HCT116 (cell line): Measurements from ENCODE around the gene KIFAP3. TPM values are rescaled to one million over a fixed set of nuclear protein-coding genes. Genes with fewer than 3 reads are reported as not detected.

Experiments used
- ATAC-seq: fragments of 200-7000 bp; cut with Tn5 transposase; 2 replicates; pipeline ENCODE4 v1.9.1; 2020; ENCODE audit warnings: mild to moderate bottlenecking, moderate library complexity
- BruUV-seq: library from RNA; stranded (reverse); fragments of 400-500 nt; replicated peaks from 2 replicates; lab custom pipeline; 2021; lab: Mats Ljungman, UMichigan
- CTCF ChIA-PET: fragments of 300-600 bp; sonication (Branson Sonifier 250); formaldehyde crosslinking; loops from one replicate; lab custom pipeline; 2021; ENCODE audit warnings: antibody characterized with exemption; lab: Charles Lee
- POLR2A ChIA-PET: fragments of 300-600, 350-600 bp; sonication (Branson Sonifier 250); formaldehyde crosslinking; loops from one replicate; lab custom pipeline; 2021; ENCODE audit warnings: antibody characterized with exemption; lab: Charles Lee
- RAD21 ChIA-PET, 2 experiments: fragments of 300-600 bp; sonication (Branson Sonifier 250); formaldehyde crosslinking; loops; one replicate each; lab custom pipeline; 2023; ENCODE audit warnings: low total read pairs in 2 of 2; ENCODE audit not compliant: uncharacterized antibody in 2 of 2, unreplicated experiment in 2 of 2, low non-redundant PET in 1 of 2; lab: Charles Lee
- DNase-seq: peaks from one replicate; pipeline ENCODE4 v3.0.0-alpha.2; 2010; ENCODE audit warnings: low read depth, low spot score
- H2AFZ ChIP-seq: fragments of 200-600 bp; shearing (Covaris generic), sonication (generic); 2 replicates; pipeline ENCODE4 v1.6.1; 2017; ENCODE audit warnings: low read depth, mixed run types, mixed read lengths, antibody characterized with exemption, low read length; ENCODE audit not compliant: poor library complexity, severe bottlenecking
- H3K27ac ChIP-seq: 2 replicates; pipeline ENCODE4 v1.5.1; 2012; ENCODE audit warnings: low read depth, low read length
- H3K27me3 ChIP-seq: fragments of 200-600 bp; sonication (generic); 2 replicates; pipeline ENCODE4 v1.6.1; 2016; ENCODE audit warnings: mixed run types, low read length, mixed read lengths; ENCODE audit not compliant: insufficient read depth
- H3K36me3 ChIP-seq, 2 experiments: fragments of 200-500 bp in 1 of 2; fragments of 200-600 bp in 1 of 2; sonication (Bioruptor generic) in 1 of 2; sonication (generic) in 1 of 2; 2 replicates each; pipeline versions ENCODE4 v1.5.1 to v1.6.1; 2014 to 2016; ENCODE audit warnings: low read length in 2 of 2, inconsistent platforms in 1 of 2, mixed read lengths in 1 of 2, mixed run types in 1 of 2; ENCODE audit not compliant: insufficient read depth in 2 of 2, control insufficient read depth in 1 of 2
- H3K4me1 ChIP-seq, 2 experiments: fragments of 200-600 bp in 1 of 2; sonication (generic) in 1 of 2; 2 replicates each; pipeline versions ENCODE4 v1.5.1 to v1.6.1; 2012 to 2017; ENCODE audit warnings: low read length in 2 of 2, inconsistent platforms in 1 of 2, mild to moderate bottlenecking in 1 of 2, mixed read lengths in 1 of 2, mixed run types in 1 of 2, moderate library complexity in 1 of 2; ENCODE audit not compliant: insufficient read depth in 2 of 2, control insufficient read depth in 1 of 2
- H3K4me2 ChIP-seq: fragments of 200-600 bp; sonication (generic); 2 replicates; pipeline ENCODE4 v1.6.1; 2017; ENCODE audit warnings: mixed run types, low read length, mixed read lengths
- H3K4me3 ChIP-seq, 2 experiments: fragments of 200-600 bp in 1 of 2; sonication (generic) in 1 of 2; replicated peaks in 1 of 2; 2 replicates each; pipeline ENCODE4 v1.5.1; 2011 to 2016; ENCODE audit warnings: low read length in 2 of 2, control low read depth in 1 of 2, low read depth in 1 of 2, mild to moderate bottlenecking in 1 of 2, mixed read lengths in 1 of 2, mixed run types in 1 of 2
- H3K79me2 ChIP-seq: fragments of 200-600 bp; sonication (generic); 2 replicates; pipeline ENCODE4 v1.6.1; 2017; ENCODE audit warnings: mild to moderate bottlenecking, mixed run types, low read length, moderate library complexity, mixed read lengths; ENCODE audit not compliant: insufficient read depth
- H3K9ac ChIP-seq: fragments of 200-600 bp; sonication (generic); 2 replicates; pipeline ENCODE4 v1.6.1; 2016; ENCODE audit warnings: low read length, mixed read lengths
- H3K9me2 ChIP-seq: fragments of 200-600 bp; sonication (generic), shearing (Covaris generic); 2 replicates; pipeline ENCODE4 v1.6.1; 2017; ENCODE audit warnings: mixed run types, mild to moderate bottlenecking, moderate library complexity; ENCODE audit not compliant: insufficient read depth
- H3K9me3 ChIP-seq, 2 experiments: fragments of 200-500 bp in 1 of 2; fragments of 200-600 bp in 1 of 2; sonication (Bioruptor generic) in 1 of 2; sonication (generic) in 1 of 2; 2 replicates each; pipeline ENCODE4 v1.6.1; 2014 to 2017; ENCODE audit warnings: low read length in 2 of 2, mixed read lengths in 2 of 2, inconsistent platforms in 1 of 2, low read depth in 1 of 2, mild to moderate bottlenecking in 1 of 2, mixed run types in 1 of 2, moderate library complexity in 1 of 2; ENCODE audit not compliant: control insufficient read depth in 1 of 2, insufficient read depth in 1 of 2
- H4K20me1 ChIP-seq: fragments of 200-600 bp; sonication (generic), shearing (Covaris generic); 2 replicates; pipeline ENCODE4 v1.6.1; 2017; ENCODE audit warnings: mixed run types, mild to moderate bottlenecking, moderate library complexity; ENCODE audit not compliant: insufficient read depth
- CBX3 ChIP-seq: IDR thresholded peaks from 2 replicates; pipeline ENCODE4 v1.6.1; 2012; ENCODE audit warnings: low read depth
- CEBPB ChIP-seq: IDR thresholded peaks from 2 replicates; pipeline ENCODE4 v1.6.1; 2012; ENCODE audit warnings: low read depth
- EGR1 ChIP-seq: IDR thresholded peaks from 2 replicates; pipeline ENCODE4 v1.6.1; 2012; ENCODE audit warnings: low read depth
- EZH2phosphoT487 ChIP-seq: fragments of 200-600 bp; IDR thresholded peaks from 2 replicates; pipeline ENCODE4 v1.6.1; 2018; ENCODE audit warnings: antibody characterized with exemption, borderline replicate concordance
- FOSL1 ChIP-seq: IDR thresholded peaks from 2 replicates; pipeline ENCODE4 v1.6.1; 2012; ENCODE audit warnings: low read depth
- JUND ChIP-seq: IDR thresholded peaks from 2 replicates; pipeline ENCODE4 v1.6.1; 2012
- POLR2A ChIP-seq: IDR thresholded peaks from 2 replicates; pipeline ENCODE4 v1.7.0; 2011; ENCODE audit warnings: borderline replicate concordance; ENCODE audit not compliant: insufficient read depth, insufficient read length; ENCODE audit errors: extremely low read depth
- RAD21 ChIP-seq: IDR thresholded peaks from 2 replicates; pipeline ENCODE4 v1.6.1; 2012; ENCODE audit warnings: low read depth, mild to moderate bottlenecking
- SIN3A ChIP-seq: IDR thresholded peaks from 2 replicates; pipeline ENCODE4 v1.6.1; 2012; ENCODE audit warnings: low read depth
- SP1 ChIP-seq: IDR thresholded peaks from 2 replicates; pipeline ENCODE4 v1.6.1; 2012; ENCODE audit warnings: low read depth
- SRF ChIP-seq: IDR thresholded peaks from 2 replicates; pipeline ENCODE4 v1.6.1; 2012; ENCODE audit warnings: low read depth
- TCF7L2 ChIP-seq: IDR thresholded peaks from 2 replicates; pipeline ENCODE4 v1.7.0; 2011; ENCODE audit warnings: borderline replicate concordance, inconsistent platforms; ENCODE audit not compliant: insufficient read depth, insufficient read length; ENCODE audit errors: extremely low read depth
- intact Hi-C: fragments of 100-400 bp; cut with micrococcal nuclease; formaldehyde crosslinking; loops from 2 replicates; pipeline ENCODE4 v1.10.0; 2022
- total RNA-seq: library from RNA; stranded (reverse); gene quantifications from one replicate; pipeline ENCODE4 v1.2.1, GENCODE V29; 2021; ENCODE audit not compliant: unreplicated experiment
- TF ChIP-seq, protein P1 (sequence below): IDR thresholded peaks from 2 replicates; pipeline ENCODE4 v1.6.1; 2011; ENCODE audit warnings: mild to moderate bottlenecking, low read length, moderate library complexity; ENCODE audit not compliant: insufficient replicate concordance; ENCODE audit errors: extremely low read depth
- TF ChIP-seq, protein P2 (sequence below): IDR thresholded peaks from 2 replicates; pipeline ENCODE4 v1.6.1; 2012
- TF ChIP-seq, protein P3 (sequence below), 3 experiments: fragments of 200-600 bp in 1 of 3; sonication (generic) in 1 of 3; IDR thresholded peaks in 2 of 3; conservative IDR thresholded peaks in 1 of 3; 2 replicates each; pipeline ENCODE4 v1.5.1; 2012 to 2017; ENCODE audit warnings: low read depth in 2 of 3, low read length in 2 of 3, antibody characterized with exemption in 1 of 3, borderline replicate concordance in 1 of 3, control low read depth in 1 of 3, mild to moderate bottlenecking in 1 of 3, mixed read lengths in 1 of 3, mixed run types in 1 of 3, moderate library complexity in 1 of 3; ENCODE audit not compliant: insufficient read depth in 1 of 3
- TF ChIP-seq, protein P4 (sequence below): IDR thresholded peaks from 2 replicates; pipeline ENCODE4 v1.6.1; 2012; ENCODE audit warnings: low read depth

Gene KIFAP3
- total RNA-seq, 1 experiment from 2014 or later: 10.8 TPM

GRCh38 chr1:169989246-169989645, 85.2 kb downstream of the KIFAP3 start (continued):
- TF ChIP-seq, protein P1, sequence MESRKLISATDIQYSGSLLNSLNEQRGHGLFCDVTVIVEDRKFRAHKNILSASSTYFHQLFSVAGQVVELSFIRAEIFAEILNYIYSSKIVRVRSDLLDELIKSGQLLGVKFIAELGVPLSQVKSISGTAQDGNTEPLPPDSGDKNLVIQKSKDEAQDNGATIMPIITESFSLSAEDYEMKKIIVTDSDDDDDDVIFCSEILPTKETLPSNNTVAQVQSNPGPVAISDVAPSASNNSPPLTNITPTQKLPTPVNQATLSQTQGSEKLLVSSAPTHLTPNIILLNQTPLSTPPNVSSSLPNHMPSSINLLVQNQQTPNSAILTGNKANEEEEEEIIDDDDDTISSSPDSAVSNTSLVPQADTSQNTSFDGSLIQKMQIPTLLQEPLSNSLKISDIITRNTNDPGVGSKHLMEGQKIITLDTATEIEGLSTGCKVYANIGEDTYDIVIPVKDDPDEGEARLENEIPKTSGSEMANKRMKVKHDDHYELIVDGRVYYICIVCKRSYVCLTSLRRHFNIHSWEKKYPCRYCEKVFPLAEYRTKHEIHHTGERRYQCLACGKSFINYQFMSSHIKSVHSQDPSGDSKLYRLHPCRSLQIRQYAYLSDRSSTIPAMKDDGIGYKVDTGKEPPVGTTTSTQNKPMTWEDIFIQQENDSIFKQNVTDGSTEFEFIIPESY: no peak
- TF ChIP-seq TCF7L2 (no peak), FOSL1 (no peak), CBX3 (no peak), EGR1 (no peak)

DNA sequence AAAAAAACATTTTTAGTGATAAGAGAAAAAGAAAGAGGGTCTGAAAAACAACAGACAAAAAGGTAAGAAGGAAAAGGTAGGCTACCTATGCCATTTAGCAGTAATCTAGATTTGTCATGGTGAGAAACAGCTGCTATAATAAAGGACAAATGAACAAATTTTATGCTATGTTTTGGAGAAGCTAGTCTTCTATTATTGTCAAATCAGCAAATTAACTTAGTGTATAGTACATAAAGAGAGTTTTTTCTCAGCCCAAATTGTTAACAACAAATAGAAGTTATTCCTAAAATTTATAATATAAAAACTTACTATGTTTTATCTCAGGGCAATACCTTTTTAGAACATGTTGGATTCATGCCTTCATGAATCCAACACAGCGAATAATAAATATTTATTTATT, 88.7 kb downstream of the KIFAP3 start:
- CTCF ChIA-PET: no interaction called here
- Histone ChIP-seq H3K9ac (no peak overlapping the region), H3K4me2 (no peak overlapping the region), H3K9me2 (no peaks in the 10 kb centered on the region; the same call in 1 of the 2 replicates), H3K79me2 (no peaks in the 10 kb centered on the region), H3K9me3 (no peaks in the 10 kb centered on the region), H3K4me3 (no peak overlapping the region), H3K4me1 (no peaks in the 10 kb centered on the region), H3K27ac (no peak overlapping the region), H3K36me3 (no peaks in the 10 kb centered on the region), H3K27me3 (no peaks in the 10 kb centered on the region), H4K20me1 (no peaks in the 10 kb centered on the region), H2AFZ (no peak overlapping the region)
- RAD21 ChIA-PET: no interaction called here
- intact Hi-C loops: no loop called here
- POLR2A ChIA-PET: no interaction called here
- ATAC-seq (no peak), DNase-seq (no peak)
- no TSS peak for BruUV-seq
- TF ChIP-seq RAD21 (no peak), SRF (no peak), EGR1 (no peak), EZH2phosphoT487 (no peak), FOSL1 (no peak), SIN3A (no peak), TCF7L2 (no peak), JUND (no peak), SP1 (no peak), CEBPB (no peak), POLR2A (no peak)
- TF ChIP-seq, protein P2, sequence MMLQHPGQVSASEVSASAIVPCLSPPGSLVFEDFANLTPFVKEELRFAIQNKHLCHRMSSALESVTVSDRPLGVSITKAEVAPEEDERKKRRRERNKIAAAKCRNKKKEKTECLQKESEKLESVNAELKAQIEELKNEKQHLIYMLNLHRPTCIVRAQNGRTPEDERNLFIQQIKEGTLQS: no peak
- TF ChIP-seq, protein P3, sequence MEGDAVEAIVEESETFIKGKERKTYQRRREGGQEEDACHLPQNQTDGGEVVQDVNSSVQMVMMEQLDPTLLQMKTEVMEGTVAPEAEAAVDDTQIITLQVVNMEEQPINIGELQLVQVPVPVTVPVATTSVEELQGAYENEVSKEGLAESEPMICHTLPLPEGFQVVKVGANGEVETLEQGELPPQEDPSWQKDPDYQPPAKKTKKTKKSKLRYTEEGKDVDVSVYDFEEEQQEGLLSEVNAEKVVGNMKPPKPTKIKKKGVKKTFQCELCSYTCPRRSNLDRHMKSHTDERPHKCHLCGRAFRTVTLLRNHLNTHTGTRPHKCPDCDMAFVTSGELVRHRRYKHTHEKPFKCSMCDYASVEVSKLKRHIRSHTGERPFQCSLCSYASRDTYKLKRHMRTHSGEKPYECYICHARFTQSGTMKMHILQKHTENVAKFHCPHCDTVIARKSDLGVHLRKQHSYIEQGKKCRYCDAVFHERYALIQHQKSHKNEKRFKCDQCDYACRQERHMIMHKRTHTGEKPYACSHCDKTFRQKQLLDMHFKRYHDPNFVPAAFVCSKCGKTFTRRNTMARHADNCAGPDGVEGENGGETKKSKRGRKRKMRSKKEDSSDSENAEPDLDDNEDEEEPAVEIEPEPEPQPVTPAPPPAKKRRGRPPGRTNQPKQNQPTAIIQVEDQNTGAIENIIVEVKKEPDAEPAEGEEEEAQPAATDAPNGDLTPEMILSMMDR (IDR thresholded peaks at IDR 0.05 in 2 of 3, conservative IDR thresholded peaks at IDR 0.05 in 1 of 3; ENCODE audit: borderline replicate concordance in 1 of 3, insufficient read depth in 1 of 3, low read depth in 2 of 3, low read length in 2 of 3): no peak
- TF ChIP-seq, protein P4, sequence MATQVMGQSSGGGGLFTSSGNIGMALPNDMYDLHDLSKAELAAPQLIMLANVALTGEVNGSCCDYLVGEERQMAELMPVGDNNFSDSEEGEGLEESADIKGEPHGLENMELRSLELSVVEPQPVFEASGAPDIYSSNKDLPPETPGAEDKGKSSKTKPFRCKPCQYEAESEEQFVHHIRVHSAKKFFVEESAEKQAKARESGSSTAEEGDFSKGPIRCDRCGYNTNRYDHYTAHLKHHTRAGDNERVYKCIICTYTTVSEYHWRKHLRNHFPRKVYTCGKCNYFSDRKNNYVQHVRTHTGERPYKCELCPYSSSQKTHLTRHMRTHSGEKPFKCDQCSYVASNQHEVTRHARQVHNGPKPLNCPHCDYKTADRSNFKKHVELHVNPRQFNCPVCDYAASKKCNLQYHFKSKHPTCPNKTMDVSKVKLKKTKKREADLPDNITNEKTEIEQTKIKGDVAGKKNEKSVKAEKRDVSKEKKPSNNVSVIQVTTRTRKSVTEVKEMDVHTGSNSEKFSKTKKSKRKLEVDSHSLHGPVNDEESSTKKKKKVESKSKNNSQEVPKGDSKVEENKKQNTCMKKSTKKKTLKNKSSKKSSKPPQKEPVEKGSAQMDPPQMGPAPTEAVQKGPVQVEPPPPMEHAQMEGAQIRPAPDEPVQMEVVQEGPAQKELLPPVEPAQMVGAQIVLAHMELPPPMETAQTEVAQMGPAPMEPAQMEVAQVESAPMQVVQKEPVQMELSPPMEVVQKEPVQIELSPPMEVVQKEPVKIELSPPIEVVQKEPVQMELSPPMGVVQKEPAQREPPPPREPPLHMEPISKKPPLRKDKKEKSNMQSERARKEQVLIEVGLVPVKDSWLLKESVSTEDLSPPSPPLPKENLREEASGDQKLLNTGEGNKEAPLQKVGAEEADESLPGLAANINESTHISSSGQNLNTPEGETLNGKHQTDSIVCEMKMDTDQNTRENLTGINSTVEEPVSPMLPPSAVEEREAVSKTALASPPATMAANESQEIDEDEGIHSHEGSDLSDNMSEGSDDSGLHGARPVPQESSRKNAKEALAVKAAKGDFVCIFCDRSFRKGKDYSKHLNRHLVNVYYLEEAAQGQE: no peak
- TF ChIP-seq, protein P1: no peak
